Measurements from ENCODE around the gene TBC1D25. TPM values are rescaled to one million over a fixed set of nuclear protein-coding genes. Genes with fewer than 3 reads are reported as not detected.

Gene TBC1D25
- total RNA-seq, 4 donors from 2014 or later, result 9.9 to 15.9 (median 12.2) TPM

- Histone ChIP-seq H3K36me3 (no peaks in the 10 kb centered on the region), H3K4me3 (no peak overlapping the region), H3K27ac (peak overlapping the region in 1 of 4 donors; percentile 20), H3K9me3 (no peaks in the 10 kb centered on the region), H3K27me3 (no peaks in the 10 kb centered on the region), H3K4me1 (no peaks in the 10 kb centered on the region)
- DNase-seq (ENCODE audit: low spot score in 2 of 2), result no peak
- 71 to 73% methylated on average over 8 to 9 of the region's 9 CpGs for WGBS, 2 donors
- TF ChIP-seq EP300 (IDR thresholded peaks at IDR 0.05) (peak; percentile 23 to 77), POLR2A (IDR thresholded peaks at IDR 0.05) (no peak), CTCF (IDR thresholded peaks at IDR 0.05) (peak in 1 of 5 experiments; percentile 11)
These were observed 51.8 kb downstream of the TBC1D25 start for GRCh38 chrX:48591255-48591791.

- 53 to 72% methylated on average over 5 of the region's 5 CpGs for WGBS, 2 donors
- TF ChIP-seq EP300 (IDR thresholded peaks at IDR 0.05), result no peak
- TF ChIP-seq POLR2A (IDR thresholded peaks at IDR 0.05), result no peak
- TF ChIP-seq CTCF (IDR thresholded peaks at IDR 0.05), result no peak
- Histone ChIP-seq H3K27me3 (no peaks in the 10 kb centered on the region), H3K4me1 (peaks cover 0 to 5% (median 0%) of the 10 kb centered on the region in 4 donors), H3K4me3 (no peak overlapping the region), H3K27ac (no peak overlapping the region), H3K9me3 (no peaks in the 10 kb centered on the region), H3K36me3 (no peaks in the 10 kb centered on the region)
- no peak for DNase-seq (ENCODE audit: low spot score in 2 of 2)
These were observed 53.5 kb downstream of the TBC1D25 start for GRCh38 chrX:48592971-48593370.

- Histone ChIP-seq H3K4me1 (peaks cover 0 to 19% (median 0%) of the 10 kb centered on the region in 4 donors), H3K27ac (no peak overlapping the region), H3K36me3 (peaks cover 0 to 22% (median 0%) of the 10 kb centered on the region in 3 donors), H3K9me3 (no peaks in the 10 kb centered on the region), H3K27me3 (no peaks in the 10 kb centered on the region), H3K4me3 (no peak overlapping the region)
- whole genome bisulfite sequencing, 2 donors, result 56 to 58% methylated on average over 2 of the region's 2 CpGs
- TF ChIP-seq EP300 (IDR thresholded peaks at IDR 0.05) (no peak), CTCF (IDR thresholded peaks at IDR 0.05) (no peak), POLR2A (IDR thresholded peaks at IDR 0.05) (no peak)
- no peak for DNase-seq (ENCODE audit: low spot score in 2 of 2)
These were observed 56.4 kb downstream of the TBC1D25 start for GRCh38 chrX:48595929-48596328.

- Histone ChIP-seq H3K36me3 (peaks cover 0 to 36% (median 0%) of the 10 kb centered on the region in 3 donors), H3K4me1 (peaks cover 0 to 19% (median 0%) of the 10 kb centered on the region in 4 donors), H3K27me3 (no peaks in the 10 kb centered on the region), H3K9me3 (no peaks in the 10 kb centered on the region), H3K4me3 (peak within 1 kb of the TSS; percentile 57 to 67 (median 61)), H3K27ac (peak within 1 kb of the TSS; percentile 94 to 98 (median 96))
- peak; percentile 64 to 90 for TF ChIP-seq EP300 (IDR thresholded peaks at IDR 0.05)
- TF ChIP-seq POLR2A (IDR thresholded peaks at IDR 0.05), result peak in 1 of 2 donors; percentile 62
- peak in 1 of 5 experiments; percentile 17 for TF ChIP-seq CTCF (IDR thresholded peaks at IDR 0.05)
- 1 to 43% methylated on average over 16 to 58 of the region's 62 CpGs for WGBS, 2 donors
- DNase-seq (ENCODE audit: low spot score in 2 of 2), result peak; percentile 84 to 85
These were observed 58.1 kb downstream of the TBC1D25 start, which contains the start of gene WDR13 for GRCh38 chrX:48597353-48598264. Gene WDR13, plus strand, starts transcription at chrX:48597492. Its CDS starts 505 bp downstream, at chrX:48597997.
